Peyer's patch (tissue), 4 donors: ENCODE data around the gene STX16. TPM values are rescaled to one million over a fixed set of nuclear protein-coding genes. Genes with fewer than 3 reads are reported as not detected.

Experiments
- DNase-seq, 3 donors: peaks; one replicate each; pipeline ENCODE4 v3.0.0-alpha.2; 2017 to 2019
- H3K27ac ChIP-seq, 4 donors: fragments of 200-600 bp; sonication (generic); one replicate each; pipeline ENCODE4 v1.5.1; 2016 to 2019
- H3K27me3 ChIP-seq, 2 donors: fragments of 200-600 bp; sonication (generic); one replicate each; pipeline ENCODE4 v1.5.1; 2019
- H3K36me3 ChIP-seq, 3 donors: fragments of 200-600 bp; sonication (generic); one replicate each; pipeline ENCODE4 v1.5.1; 2016 to 2019
- H3K4me1 ChIP-seq, 4 donors: fragments of 200-600 bp; sonication (generic); one replicate each; pipeline ENCODE4 v1.5.1; 2016 to 2019
- H3K4me3 ChIP-seq, 4 donors: fragments of 200-600 bp; sonication (generic); 1 replicate in 3 of 4; 2 replicates in 1 of 4; pipeline ENCODE4 v1.5.1; 2016 to 2019; ENCODE audit warnings: mild to moderate bottlenecking in 1 of 4
- H3K9me3 ChIP-seq, 4 donors: fragments of 200-600 bp; sonication (generic); one replicate each; pipeline ENCODE4 v1.5.1; 2016 to 2019; ENCODE audit warnings: mild to moderate bottlenecking in 1 of 4
- POLR2A ChIP-seq, 2 donors: fragments of 450-650 bp; IDR thresholded peaks; one replicate each; pipeline ENCODE4 v1.5.1; 2017; ENCODE audit warnings: antibody characterized with exemption in 2 of 2, mild to moderate bottlenecking in 2 of 2, moderate library complexity in 2 of 2
- total RNA-seq, 4 donors: library from RNA; depleted of rRNA; stranded (reverse); fragments of >200 nt; gene quantifications; one replicate each; pipeline ENCODE4 v1.1.0, GENCODE V29; 2016
- TF ChIP-seq, protein P1 (sequence below), 6 experiments: fragments of 450-650 bp in 4 of 6; fragments of 200-600 bp in 2 of 6; sonication (generic) in 1 of 6; IDR thresholded peaks; one replicate each; pipeline ENCODE4 v1.5.1; 2017 to 2019; ENCODE audit warnings: antibody characterized with exemption in 6 of 6, mild to moderate bottlenecking in 3 of 6, moderate library complexity in 1 of 6

The STX16 gene
- total RNA-seq, 4 donors from 2014 or later: 58.0 to 262 (median 84.0) TPM

DNA sequence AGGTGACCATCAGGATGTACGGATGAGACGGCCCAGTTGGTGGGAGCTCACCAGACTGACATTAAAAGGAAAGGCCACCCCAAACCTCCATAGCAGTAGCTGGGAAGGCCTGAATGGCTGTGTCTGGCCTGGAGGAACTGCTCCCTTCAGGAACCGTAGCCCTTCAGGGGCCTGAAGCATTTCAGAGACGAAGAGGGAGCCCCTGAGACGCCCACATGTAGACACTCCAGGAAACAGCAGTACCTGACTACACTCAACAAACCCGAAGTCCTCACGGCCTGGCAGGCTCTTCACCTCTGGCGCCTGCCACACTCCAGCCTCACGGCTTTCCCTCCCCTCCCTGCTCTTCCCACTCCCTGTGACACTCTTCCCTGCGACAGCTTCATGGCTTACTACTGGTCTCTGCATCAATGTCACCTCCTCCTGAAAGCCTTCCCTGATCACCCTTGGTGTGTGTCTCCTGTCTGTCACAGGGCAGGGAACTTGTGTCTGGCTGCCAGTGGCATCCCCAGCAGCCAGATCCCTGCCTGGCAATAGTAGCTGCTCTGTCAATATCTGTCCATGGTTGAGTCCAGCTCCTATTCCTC is 14.6 kb upstream of the STX16 start:
- Histone ChIP-seq H3K4me1 (no peaks in the 10 kb centered on the region), H3K36me3 (no peaks in the 10 kb centered on the region), H3K27me3 (no peaks in the 10 kb centered on the region), H3K4me3 (no peak overlapping the region), H3K9me3 (no peaks in the 10 kb centered on the region), H3K27ac (no peak overlapping the region)
- no peak for DNase-seq
- TF ChIP-seq POLR2A (IDR thresholded peaks at IDR 0.05): no peak
- TF ChIP-seq, protein P1, sequence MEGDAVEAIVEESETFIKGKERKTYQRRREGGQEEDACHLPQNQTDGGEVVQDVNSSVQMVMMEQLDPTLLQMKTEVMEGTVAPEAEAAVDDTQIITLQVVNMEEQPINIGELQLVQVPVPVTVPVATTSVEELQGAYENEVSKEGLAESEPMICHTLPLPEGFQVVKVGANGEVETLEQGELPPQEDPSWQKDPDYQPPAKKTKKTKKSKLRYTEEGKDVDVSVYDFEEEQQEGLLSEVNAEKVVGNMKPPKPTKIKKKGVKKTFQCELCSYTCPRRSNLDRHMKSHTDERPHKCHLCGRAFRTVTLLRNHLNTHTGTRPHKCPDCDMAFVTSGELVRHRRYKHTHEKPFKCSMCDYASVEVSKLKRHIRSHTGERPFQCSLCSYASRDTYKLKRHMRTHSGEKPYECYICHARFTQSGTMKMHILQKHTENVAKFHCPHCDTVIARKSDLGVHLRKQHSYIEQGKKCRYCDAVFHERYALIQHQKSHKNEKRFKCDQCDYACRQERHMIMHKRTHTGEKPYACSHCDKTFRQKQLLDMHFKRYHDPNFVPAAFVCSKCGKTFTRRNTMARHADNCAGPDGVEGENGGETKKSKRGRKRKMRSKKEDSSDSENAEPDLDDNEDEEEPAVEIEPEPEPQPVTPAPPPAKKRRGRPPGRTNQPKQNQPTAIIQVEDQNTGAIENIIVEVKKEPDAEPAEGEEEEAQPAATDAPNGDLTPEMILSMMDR (IDR thresholded peaks at IDR 0.05): no peak

DNA sequence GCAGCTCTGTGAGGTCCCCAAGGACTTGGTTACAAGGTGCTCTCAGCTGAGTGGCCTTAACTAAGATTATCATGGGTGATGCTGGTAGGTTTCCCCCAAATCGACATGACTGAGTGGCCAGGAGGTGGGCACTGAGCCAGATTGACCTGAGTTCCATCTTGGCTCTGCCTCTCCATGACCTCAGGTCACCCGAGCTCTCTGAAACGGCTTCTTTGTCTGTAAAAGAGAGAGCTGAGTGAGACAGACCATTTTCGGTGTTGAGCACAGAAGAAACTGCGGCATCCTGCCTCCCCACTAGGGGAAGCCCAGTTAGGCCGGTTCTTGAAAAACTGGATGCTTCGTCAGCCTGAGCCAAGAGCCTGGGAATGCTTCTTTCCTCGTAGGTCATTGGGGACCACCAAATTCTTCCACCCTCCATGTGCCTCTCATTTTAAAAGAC is 14.1 kb upstream of the STX16 start:
- H3K27ac ChIP-seq: no peak overlapping the region
- no peak for TF ChIP-seq POLR2A (IDR thresholded peaks at IDR 0.05)
- TF ChIP-seq, protein P1 (IDR thresholded peaks at IDR 0.05): no peak
- no peak for DNase-seq
- no peaks in the 10 kb centered on the region for H3K9me3 ChIP-seq
- H3K4me3 ChIP-seq: no peak overlapping the region
- H3K27me3 ChIP-seq: no peaks in the 10 kb centered on the region
- H3K36me3 ChIP-seq: no peaks in the 10 kb centered on the region
- no peaks in the 10 kb centered on the region for H3K4me1 ChIP-seq

DNA sequence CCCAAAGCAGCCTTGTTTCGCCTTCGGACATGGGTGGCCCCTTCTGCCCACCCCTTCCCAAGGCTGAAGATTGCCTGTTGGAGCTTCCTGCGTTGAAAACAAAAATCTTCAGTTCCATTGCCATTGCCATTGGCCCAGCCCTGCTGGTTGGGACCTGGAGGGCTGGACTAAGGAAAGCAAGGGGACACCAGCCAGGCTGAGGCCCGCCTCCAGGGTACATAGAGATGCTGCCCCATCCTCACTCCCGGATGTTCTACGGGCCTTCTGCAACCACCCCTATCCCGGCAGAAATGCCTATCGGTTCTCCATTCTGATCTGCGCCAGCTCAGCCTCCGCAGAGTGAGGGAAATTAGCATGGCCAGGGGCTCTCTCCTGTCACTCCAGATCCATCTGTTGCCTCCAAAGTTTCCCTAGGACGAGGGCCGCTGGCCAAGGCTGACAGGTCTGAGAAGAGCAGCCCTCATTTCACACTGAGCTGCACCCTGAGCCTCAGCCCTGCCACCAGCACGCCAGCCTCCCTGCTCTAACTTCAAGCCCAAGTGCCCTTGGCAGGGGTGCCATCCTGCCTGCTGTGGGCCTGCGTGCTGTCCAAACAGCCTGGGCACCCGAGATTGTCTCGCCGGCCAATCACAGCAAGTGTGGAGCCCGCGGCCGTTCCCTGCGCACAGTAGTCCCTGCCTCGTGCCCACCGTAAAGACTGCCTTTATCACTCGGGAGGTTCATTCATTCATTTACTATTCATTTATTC is 13.4 kb upstream of the STX16 start:
- Histone ChIP-seq H3K27ac (no peak overlapping the region), H3K27me3 (no peaks in the 10 kb centered on the region), H3K4me1 (no peaks in the 10 kb centered on the region), H3K9me3 (no peaks in the 10 kb centered on the region), H3K36me3 (no peaks in the 10 kb centered on the region), H3K4me3 (no peak overlapping the region)
- DNase-seq: no peak
- TF ChIP-seq POLR2A (IDR thresholded peaks at IDR 0.05): no peak

GRCh38 chr20:58638467-58639181 is 12.5 kb upstream of the STX16 start:
- Histone ChIP-seq H3K27ac (no peak overlapping the region), H3K4me1 (no peaks in the 10 kb centered on the region), H3K4me3 (no peak overlapping the region), H3K27me3 (no peaks in the 10 kb centered on the region), H3K36me3 (no peaks in the 10 kb centered on the region), H3K9me3 (no peaks in the 10 kb centered on the region)
- TF ChIP-seq POLR2A (IDR thresholded peaks at IDR 0.05): no peak
- TF ChIP-seq, protein P1 (IDR thresholded peaks at IDR 0.05): no peak
- no peak for DNase-seq

- H3K9me3 ChIP-seq: no peaks in the 10 kb centered on the region
- H3K27ac ChIP-seq: no peak overlapping the region
- TF ChIP-seq, protein P1 (IDR thresholded peaks at IDR 0.05): no peak
- no peak for TF ChIP-seq POLR2A (IDR thresholded peaks at IDR 0.05)
- H3K36me3 ChIP-seq: no peaks in the 10 kb centered on the region
- no peaks in the 10 kb centered on the region for H3K4me1 ChIP-seq
- DNase-seq: no peak
- H3K27me3 ChIP-seq: no peaks in the 10 kb centered on the region
- no peak overlapping the region for H3K4me3 ChIP-seq
Measured at GRCh38 chr20:58639182-58640146, 11.6 kb upstream of the STX16 start.
